ENCODE results near the gene SGPL1.

DNA sequence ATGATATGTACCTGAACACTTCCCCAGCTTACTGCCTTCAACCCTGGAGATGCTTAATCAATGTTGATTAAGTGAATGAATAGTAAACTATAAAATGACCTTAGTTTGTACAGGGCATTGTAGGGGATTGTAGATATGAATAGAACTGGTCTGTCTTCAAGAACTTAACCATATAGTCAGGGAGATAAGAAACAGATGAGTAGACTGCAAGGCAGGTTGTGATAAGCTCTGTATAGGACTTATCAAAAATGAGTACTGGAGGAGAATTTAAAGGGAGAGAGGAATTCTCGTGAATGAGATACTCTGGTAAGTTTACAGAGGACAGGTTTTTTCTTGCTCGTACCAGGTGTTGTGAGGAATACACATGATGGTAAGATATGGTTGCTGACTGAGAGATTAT is 27.6 kb downstream of the SGPL1 start:
- TF ChIP-seq, protein P1, sequence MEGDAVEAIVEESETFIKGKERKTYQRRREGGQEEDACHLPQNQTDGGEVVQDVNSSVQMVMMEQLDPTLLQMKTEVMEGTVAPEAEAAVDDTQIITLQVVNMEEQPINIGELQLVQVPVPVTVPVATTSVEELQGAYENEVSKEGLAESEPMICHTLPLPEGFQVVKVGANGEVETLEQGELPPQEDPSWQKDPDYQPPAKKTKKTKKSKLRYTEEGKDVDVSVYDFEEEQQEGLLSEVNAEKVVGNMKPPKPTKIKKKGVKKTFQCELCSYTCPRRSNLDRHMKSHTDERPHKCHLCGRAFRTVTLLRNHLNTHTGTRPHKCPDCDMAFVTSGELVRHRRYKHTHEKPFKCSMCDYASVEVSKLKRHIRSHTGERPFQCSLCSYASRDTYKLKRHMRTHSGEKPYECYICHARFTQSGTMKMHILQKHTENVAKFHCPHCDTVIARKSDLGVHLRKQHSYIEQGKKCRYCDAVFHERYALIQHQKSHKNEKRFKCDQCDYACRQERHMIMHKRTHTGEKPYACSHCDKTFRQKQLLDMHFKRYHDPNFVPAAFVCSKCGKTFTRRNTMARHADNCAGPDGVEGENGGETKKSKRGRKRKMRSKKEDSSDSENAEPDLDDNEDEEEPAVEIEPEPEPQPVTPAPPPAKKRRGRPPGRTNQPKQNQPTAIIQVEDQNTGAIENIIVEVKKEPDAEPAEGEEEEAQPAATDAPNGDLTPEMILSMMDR (IDR thresholded peaks at IDR 0.05): no peak
- TF ChIP-seq POLR2A (IDR thresholded peaks at IDR 0.05): no peak

Measured in esophagus squamous epithelium (tissue), 4 donors.